Neural cell (in vitro differentiated cells): ENCODE results near the gene IL18BP.

Experiments
- EP300 ChIP-seq: fragments of 450-650 bp; conservative IDR thresholded peaks from 2 replicates; pipeline ENCODE4 v1.6.1; 2014; ENCODE audit warnings: antibody characterized with exemption, mild to moderate bottlenecking, moderate library complexity; ENCODE audit not compliant: poor library complexity, severe bottlenecking
- EZH2 ChIP-seq: fragments of 200-600, 300-800 bp; shearing (Covaris generic), sonication (generic); IDR thresholded peaks from 2 replicates; pipeline ENCODE4 v1.6.1; 2014; ENCODE audit warnings: antibody characterized with exemption, low read length, borderline replicate concordance, mild to moderate bottlenecking; ENCODE audit not compliant: insufficient read depth, poor library complexity, severe bottlenecking
- POLR2AphosphoS5 ChIP-seq: IDR thresholded peaks from 2 replicates; pipeline ENCODE4 v1.6.1; 2012
- TF ChIP-seq, protein P1 (sequence below): fragments of 450-650 bp; IDR thresholded peaks from 2 replicates; pipeline ENCODE4 v1.5.1; 2014; ENCODE audit warnings: antibody characterized with exemption, mild to moderate bottlenecking, moderate library complexity; ENCODE audit not compliant: poor library complexity, severe bottlenecking

DNA sequence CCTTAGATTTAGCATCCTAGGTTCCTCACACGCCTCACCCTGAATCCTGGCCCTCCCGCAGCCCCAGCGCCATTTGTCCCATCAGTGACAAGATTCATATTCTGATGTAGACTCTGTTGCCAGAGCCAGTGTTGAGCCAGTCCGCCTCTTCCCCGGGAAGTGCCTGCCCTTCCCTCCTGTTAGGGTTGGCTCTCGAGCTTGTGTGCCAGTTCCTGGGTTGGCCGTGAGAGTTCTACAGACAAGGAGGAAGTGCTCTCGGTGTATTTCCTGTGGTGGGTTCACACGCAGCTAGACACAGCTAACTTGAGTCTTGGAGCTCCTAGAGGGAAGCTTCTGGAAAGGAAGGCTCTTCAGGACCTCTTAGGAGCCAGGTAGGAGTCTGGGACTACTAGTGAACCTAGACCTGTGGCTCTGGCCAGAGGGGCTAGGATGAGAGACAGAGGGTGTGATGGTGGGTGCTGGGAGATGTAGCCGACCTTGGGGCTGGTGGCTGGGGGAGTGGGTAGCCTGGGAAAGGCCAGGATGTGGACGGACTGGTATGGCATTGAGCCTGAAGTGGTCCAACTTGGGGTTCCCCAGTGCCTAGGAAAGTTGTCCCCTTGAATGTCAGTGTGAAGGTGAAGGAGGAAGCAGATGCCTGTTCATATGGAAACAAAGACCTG is at the start of gene IL18BP:
- TF ChIP-seq, protein P1, sequence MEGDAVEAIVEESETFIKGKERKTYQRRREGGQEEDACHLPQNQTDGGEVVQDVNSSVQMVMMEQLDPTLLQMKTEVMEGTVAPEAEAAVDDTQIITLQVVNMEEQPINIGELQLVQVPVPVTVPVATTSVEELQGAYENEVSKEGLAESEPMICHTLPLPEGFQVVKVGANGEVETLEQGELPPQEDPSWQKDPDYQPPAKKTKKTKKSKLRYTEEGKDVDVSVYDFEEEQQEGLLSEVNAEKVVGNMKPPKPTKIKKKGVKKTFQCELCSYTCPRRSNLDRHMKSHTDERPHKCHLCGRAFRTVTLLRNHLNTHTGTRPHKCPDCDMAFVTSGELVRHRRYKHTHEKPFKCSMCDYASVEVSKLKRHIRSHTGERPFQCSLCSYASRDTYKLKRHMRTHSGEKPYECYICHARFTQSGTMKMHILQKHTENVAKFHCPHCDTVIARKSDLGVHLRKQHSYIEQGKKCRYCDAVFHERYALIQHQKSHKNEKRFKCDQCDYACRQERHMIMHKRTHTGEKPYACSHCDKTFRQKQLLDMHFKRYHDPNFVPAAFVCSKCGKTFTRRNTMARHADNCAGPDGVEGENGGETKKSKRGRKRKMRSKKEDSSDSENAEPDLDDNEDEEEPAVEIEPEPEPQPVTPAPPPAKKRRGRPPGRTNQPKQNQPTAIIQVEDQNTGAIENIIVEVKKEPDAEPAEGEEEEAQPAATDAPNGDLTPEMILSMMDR: no peak
- no peak for TF ChIP-seq EZH2
- TF ChIP-seq EP300: no peak
- TF ChIP-seq POLR2AphosphoS5: no peak
